HEK293 (cell line): Measurements from ENCODE around the gene RAD54L.
A peak's percentile ranks its signal among the peaks of the same experiment; 100 is the strongest.
"Not testable (repeated sequence)": the region's sequence is repeated elsewhere in the genome, so short reads cannot be mapped to it uniquely, and the experiment has no call there.

ENCODE experiments used
- CTCF ChIA-PET: fragments of 350-600 bp; formaldehyde crosslinking; extraction: SDS; loops from one replicate; lab custom pipeline; 2021; ENCODE audit warnings: antibody characterized with exemption; lab: Yijun Ruan, JAX
- POLR2A ChIA-PET: fragments of 300-600 bp; formaldehyde crosslinking; extraction: SDS; loops from one replicate; lab custom pipeline; 2020; ENCODE audit warnings: antibody characterized with exemption, inconsistent platforms; lab: Yijun Ruan, JAX
- H3K27ac ChIP-seq: fragments of 200-500 bp; sonication (Bioruptor generic); 2 replicates; pipeline ENCODE4 v1.5.1; 2014; ENCODE audit warnings: low read depth, low read length, control low read depth, inconsistent platforms; ENCODE audit errors: extremely low read depth
- H3K36me3 ChIP-seq, 2 experiments: fragments of 200-500 bp in 1 of 2; sonication (Bioruptor generic) in 1 of 2; 1 replicate in 1 of 2; 2 replicates in 1 of 2; pipeline ENCODE4 v1.5.1; 2014 to 2017; ENCODE audit warnings: inconsistent platforms in 2 of 2, low read length in 2 of 2; ENCODE audit not compliant: control insufficient read depth in 2 of 2, insufficient read depth in 1 of 2
- H3K4me1 ChIP-seq: fragments of 200-500 bp; sonication (Bioruptor generic); 2 replicates; pipeline ENCODE4 v1.5.1; 2014; ENCODE audit warnings: mild to moderate bottlenecking, low read length, inconsistent platforms; ENCODE audit not compliant: control insufficient read depth, insufficient read depth
- H3K4me3 ChIP-seq: 2 replicates; pipeline ENCODE4 v1.5.1; 2011; ENCODE audit warnings: low read depth, mild to moderate bottlenecking, control low read depth, low read length, moderate library complexity
- H3K9me3 ChIP-seq: fragments of 200-500 bp; sonication (Bioruptor generic); 2 replicates; pipeline ENCODE4 v1.5.1; 2014; ENCODE audit warnings: low read depth, low read length, inconsistent platforms; ENCODE audit not compliant: control insufficient read depth, insufficient read depth
- BCL11A ChIP-seq: fragments of 450-650 bp; formaldehyde crosslinking; IDR thresholded peaks from 2 replicates; pipeline ENCODE4 v1.5.1; 2016; ENCODE audit warnings: low read depth, missing biosample characterization, missing genetic modification characterization
- GFI1B ChIP-seq: fragments of 450-650 bp; formaldehyde crosslinking; IDR thresholded peaks from 2 replicates; pipeline ENCODE4 v1.5.1; 2016; ENCODE audit warnings: missing biosample characterization, missing genetic modification characterization
- PRDM10 ChIP-seq: fragments of 450-650 bp; formaldehyde crosslinking; IDR thresholded peaks from 2 replicates; pipeline ENCODE4 v1.5.1; 2016; ENCODE audit warnings: missing biosample characterization, missing genetic modification characterization
- RBAK ChIP-seq: fragments of 450-650 bp; formaldehyde crosslinking; IDR thresholded peaks from 2 replicates; pipeline ENCODE4 v1.5.1; 2016; ENCODE audit warnings: missing biosample characterization, missing genetic modification characterization
- SETDB1 ChIP-seq: IDR thresholded peaks from one replicate; pipeline ENCODE4 v1.6.1; 2017; ENCODE audit warnings: mild to moderate bottlenecking, low read length, moderate library complexity, mixed read lengths; ENCODE audit not compliant: insufficient read length
- YY2 ChIP-seq: fragments of 450-650 bp; formaldehyde crosslinking; IDR thresholded peaks from 2 replicates; pipeline ENCODE4 v1.5.1; 2016; ENCODE audit warnings: missing biosample characterization, missing genetic modification characterization
- ZNF248 ChIP-seq: fragments of 450-650 bp; formaldehyde crosslinking; IDR thresholded peaks from 2 replicates; pipeline ENCODE4 v1.5.1; 2017; ENCODE audit warnings: missing biosample characterization, missing genetic modification characterization
- ZNF280D ChIP-seq: fragments of 450-650 bp; formaldehyde crosslinking; IDR thresholded peaks from 2 replicates; pipeline ENCODE4 v1.5.1; 2016; ENCODE audit warnings: missing biosample characterization, missing genetic modification characterization
- ZNF626 ChIP-seq: fragments of 450-650 bp; sonication (Bioruptor Pico); formaldehyde crosslinking; IDR thresholded peaks from 2 replicates; pipeline ENCODE4 v1.5.1; 2018; ENCODE audit warnings: missing biosample characterization, missing genetic modification characterization, inconsistent platforms

The RAD54L gene

DNA sequence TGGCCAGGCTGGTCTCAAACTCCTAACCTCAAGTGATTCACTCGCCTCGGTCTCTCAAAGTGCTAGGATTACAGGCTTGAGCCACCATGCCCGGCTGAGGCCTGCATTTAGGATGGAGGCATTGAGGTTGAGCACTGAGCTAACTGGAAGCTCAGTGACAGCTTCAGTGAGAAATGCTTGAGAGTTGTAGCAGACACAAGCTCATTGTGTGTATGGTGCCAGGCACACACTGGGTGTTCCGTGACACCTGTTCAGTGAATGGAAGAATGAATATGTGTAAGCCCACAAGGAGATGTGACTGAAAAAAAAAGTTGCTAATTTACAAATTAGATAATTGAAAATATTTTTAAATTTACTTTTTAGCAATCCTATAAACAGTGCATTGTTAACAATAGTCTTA lies 22.6 kb upstream of the RAD54L start:
- POLR2A ChIA-PET = interaction anchor here (1.1 kb wide), 1 partner anchor 22 kb away, joined by 3 read pairs; no protein-coding TSS in a partner anchor

DNA sequence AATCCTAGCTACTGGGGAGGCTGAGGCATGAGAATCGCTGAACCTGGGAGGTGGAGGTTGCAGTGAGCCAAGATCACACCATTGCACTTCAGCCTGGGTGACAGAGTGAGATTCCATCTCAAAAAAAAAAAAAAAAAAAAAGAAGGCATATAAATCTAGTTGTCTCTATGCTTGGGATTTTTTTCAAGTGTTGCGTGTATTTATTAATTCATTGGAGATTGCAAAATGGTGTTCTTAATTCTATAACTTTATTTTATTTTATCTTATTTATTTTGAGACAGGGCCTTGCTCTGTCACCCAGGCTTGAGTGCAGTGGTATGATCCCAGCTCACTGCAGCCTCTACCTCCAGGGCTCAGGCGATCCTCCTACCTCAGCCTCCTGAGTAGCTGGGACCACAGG lies 16.3 kb upstream of the RAD54L start:
- H3K9me3 ChIP-seq, H3K36me3 ChIP-seq, H3K4me1 ChIP-seq, H3K27ac ChIP-seq, H3K4me3 ChIP-seq: not testable (repeated sequence)
- peak; percentile 60 for TF ChIP-seq PRDM10 (tag by site-specific recombination)
- ChIA-PET POLR2A (interaction anchor here (0.9 kb wide), 1 partner anchor 16 kb away, joined by 4 read pairs; the partner anchor contains the start of gene RAD54L), CTCF (interaction anchor here (1.7 to 2.2 kb wide), 2 partner anchors 7 to 14 kb away, joined by 15 to 17 read pairs; no protein-coding TSS in a partner anchor)

More for the DNA sequence above, 22.6 kb upstream of the RAD54L start:
- Histone ChIP-seq H3K4me3 (no peak overlapping the region), H3K9me3 (no peaks in the 10 kb centered on the region), H3K27ac (no peak overlapping the region)
- CTCF ChIA-PET = interaction anchor here (1.1 to 6.2 kb wide), 11 partner anchors 7 to 188 kb away, joined by 3 to 71 read pairs (median 7); partner anchors contain the start of gene LURAP1
- no peak for TF ChIP-seq ZNF626 (tag by site-specific recombination)
- no peak for TF ChIP-seq BCL11A (tag by site-specific recombination)
- no peak for TF ChIP-seq GFI1B (tag by site-specific recombination)
- TF ChIP-seq, all 188 proteins: peak for 0
- Histone ChIP-seq H3K4me1 (no peaks in the 10 kb centered on the region), H3K36me3 (peaks cover 0 to under 1% of the 10 kb centered on the region in 2 experiments; a peak in 1 of 3 replicates)

DNA sequence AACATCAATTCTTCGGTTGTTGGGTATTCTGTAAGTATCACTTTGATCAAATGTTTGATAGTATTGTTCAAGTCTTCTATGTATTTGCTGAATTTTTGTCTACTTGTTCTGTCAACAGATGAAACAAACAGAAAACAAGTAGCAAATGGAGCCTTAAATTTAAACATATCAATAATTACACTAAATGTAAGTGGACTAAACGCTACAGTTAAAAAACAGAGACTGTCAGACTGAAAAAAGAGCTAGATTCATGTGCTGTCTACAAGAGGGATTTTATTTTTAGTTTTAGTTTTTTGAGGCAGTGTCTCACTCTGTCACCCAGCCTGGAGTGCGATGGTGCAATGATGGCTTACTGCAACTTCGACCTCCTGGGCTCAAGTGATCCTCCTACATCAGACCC lies 10.7 kb upstream of the RAD54L start:
- ChIA-PET POLR2A (no interaction called here), CTCF (no interaction called here)
- no peaks in the 10 kb centered on the region for H3K9me3 ChIP-seq
- H3K4me3 ChIP-seq = no peak overlapping the region
- H3K4me1 ChIP-seq = no peaks in the 10 kb centered on the region
- TF ChIP-seq YY2 (no peak), SETDB1 (peak; percentile 85)
- H3K36me3 ChIP-seq = no peaks in the 10 kb centered on the region; a peak in 1 of 3 replicates
- no peak overlapping the region for H3K27ac ChIP-seq

DNA sequence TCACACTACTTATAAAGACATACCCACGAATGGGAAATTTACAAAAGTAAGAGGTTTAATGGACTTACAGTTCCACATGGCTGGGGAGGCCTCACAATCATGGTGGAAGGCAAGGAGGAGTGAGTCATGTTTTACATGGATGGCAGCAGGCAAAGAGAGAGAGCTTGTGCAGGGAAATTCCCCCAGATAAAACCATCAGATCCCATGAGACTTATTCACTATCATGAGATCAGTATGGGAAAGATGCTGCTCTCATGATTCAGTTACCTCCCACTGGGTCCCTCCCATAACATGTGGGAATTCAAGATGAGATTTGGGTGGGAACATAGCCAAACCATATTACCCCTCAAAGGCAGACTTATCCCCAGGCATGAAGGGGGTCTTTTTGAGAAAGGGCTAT lies 8.7 kb upstream of the RAD54L start:
- H3K9me3 ChIP-seq, H3K4me3 ChIP-seq, H3K4me1 ChIP-seq, POLR2A ChIA-PET, H3K36me3 ChIP-seq, H3K27ac ChIP-seq: not testable (repeated sequence)
- CTCF ChIA-PET = interaction anchor here (1.8 kb wide), 1 partner anchor 15 kb away, joined by 10 read pairs; no protein-coding TSS in a partner anchor
- TF ChIP-seq ZNF248 (tag by site-specific recombination) = 0 out of 2 replicates have a peak, but pooled peaks have one; percentile 19
- TF ChIP-seq ZNF280D (tag by site-specific recombination) = peak; percentile 30; the same call in 1 of the 2 replicates
- TF ChIP-seq SETDB1 = peak; percentile 74
- 0 out of 2 replicates have a peak, but pooled peaks have one; percentile 23 for TF ChIP-seq RBAK

- H3K4me1 ChIP-seq, POLR2A ChIA-PET, H3K27ac ChIP-seq, CTCF ChIA-PET, H3K4me3 ChIP-seq, H3K36me3 ChIP-seq, H3K9me3 ChIP-seq: not testable (repeated sequence)
Measured at GRCh38 chr1:46241733-46242132, 5.8 kb upstream of the RAD54L start.
